HEK293 (cell line): ENCODE measurements around the gene KDM2B.

Experiments used
- CTCF ChIA-PET: fragments of 350-600 bp; formaldehyde crosslinking; extraction: SDS; loops from one replicate; lab custom pipeline; 2021; ENCODE audit warnings: antibody characterized with exemption; lab: Yijun Ruan, JAX
- POLR2A ChIA-PET: fragments of 300-600 bp; formaldehyde crosslinking; extraction: SDS; loops from one replicate; lab custom pipeline; 2020; ENCODE audit warnings: antibody characterized with exemption, inconsistent platforms; lab: Yijun Ruan, JAX
- H3K27ac ChIP-seq: fragments of 200-500 bp; sonication (Bioruptor generic); 2 replicates; pipeline ENCODE4 v1.5.1; 2014; ENCODE audit warnings: low read depth, low read length, control low read depth, inconsistent platforms; ENCODE audit errors: extremely low read depth
- H3K36me3 ChIP-seq, 2 experiments: fragments of 200-500 bp in 1 of 2; sonication (Bioruptor generic) in 1 of 2; 1 replicate in 1 of 2; 2 replicates in 1 of 2; pipeline ENCODE4 v1.5.1; 2014 to 2017; ENCODE audit warnings: inconsistent platforms in 2 of 2, low read length in 2 of 2; ENCODE audit not compliant: control insufficient read depth in 2 of 2, insufficient read depth in 1 of 2
- H3K4me1 ChIP-seq: fragments of 200-500 bp; sonication (Bioruptor generic); 2 replicates; pipeline ENCODE4 v1.5.1; 2014; ENCODE audit warnings: mild to moderate bottlenecking, low read length, inconsistent platforms; ENCODE audit not compliant: control insufficient read depth, insufficient read depth
- H3K4me3 ChIP-seq: 2 replicates; pipeline ENCODE4 v1.5.1; 2011; ENCODE audit warnings: low read depth, mild to moderate bottlenecking, control low read depth, low read length, moderate library complexity
- H3K9me3 ChIP-seq: fragments of 200-500 bp; sonication (Bioruptor generic); 2 replicates; pipeline ENCODE4 v1.5.1; 2014; ENCODE audit warnings: low read depth, low read length, inconsistent platforms; ENCODE audit not compliant: control insufficient read depth, insufficient read depth
- PRDM2 ChIP-seq: fragments of 450-650 bp; formaldehyde crosslinking; IDR thresholded peaks from 2 replicates; pipeline ENCODE4 v1.5.1; 2016; ENCODE audit warnings: missing biosample characterization, missing genetic modification characterization, borderline replicate concordance
- REPIN1 ChIP-seq: fragments of 450-650 bp; formaldehyde crosslinking; IDR thresholded peaks from 2 replicates; pipeline ENCODE4 v1.5.1; 2017; ENCODE audit warnings: missing biosample characterization, missing genetic modification characterization, low read depth
- ZBTB26 ChIP-seq: fragments of 450-650 bp; formaldehyde crosslinking; optimal IDR thresholded peaks from 2 replicates; pipeline ENCODE3; 2016; ENCODE audit warnings: missing biosample characterization, mild to moderate bottlenecking, missing genetic modification characterization
- ZFHX2 ChIP-seq: fragments of 450-650 bp; formaldehyde crosslinking; conservative IDR thresholded peaks from 2 replicates; pipeline ENCODE4 v1.5.1; 2016; ENCODE audit warnings: missing biosample characterization, missing genetic modification characterization
- ZIC2 ChIP-seq: fragments of 450-650 bp; formaldehyde crosslinking; IDR thresholded peaks from 2 replicates; pipeline ENCODE4 v1.5.1; 2016; ENCODE audit warnings: missing biosample characterization, missing genetic modification characterization
- ZNF114 ChIP-seq: fragments of 450-650 bp; formaldehyde crosslinking; IDR thresholded peaks from 2 replicates; pipeline ENCODE4 v1.5.0; 2017; ENCODE audit warnings: missing biosample characterization, missing genetic modification characterization
- ZNF184 ChIP-seq: fragments of 450-650 bp; IDR thresholded peaks from 2 replicates; pipeline ENCODE4 v1.5.1; 2018; ENCODE audit warnings: missing biosample characterization, mild to moderate bottlenecking, missing genetic modification characterization
- ZNF2 ChIP-seq: fragments of 450-650 bp; formaldehyde crosslinking; IDR thresholded peaks from 2 replicates; pipeline ENCODE4 v1.5.1; 2016; ENCODE audit warnings: missing biosample characterization, missing genetic modification characterization
- ZNF302 ChIP-seq: fragments of 450-650 bp; formaldehyde crosslinking; IDR thresholded peaks from 2 replicates; pipeline ENCODE4 v1.5.1; 2016; ENCODE audit warnings: missing biosample characterization, missing genetic modification characterization, low read depth
- ZNF324 ChIP-seq: fragments of 450-650 bp; formaldehyde crosslinking; IDR thresholded peaks from 2 replicates; pipeline ENCODE4 v1.5.1; 2016; ENCODE audit warnings: missing biosample characterization, missing genetic modification characterization
- ZNF416 ChIP-seq: fragments of 450-650 bp; formaldehyde crosslinking; IDR thresholded peaks from 2 replicates; pipeline ENCODE4 v1.5.1; 2016; ENCODE audit warnings: missing biosample characterization, missing genetic modification characterization
- ZNF529 ChIP-seq: fragments of 450-650 bp; formaldehyde crosslinking; IDR thresholded peaks from 2 replicates; pipeline ENCODE4 v1.5.1; 2017; ENCODE audit warnings: missing genetic modification characterization, missing biosample characterization; ENCODE audit not compliant: insufficient replicate concordance
- ZNF530 ChIP-seq: fragments of 450-650 bp; formaldehyde crosslinking; IDR thresholded peaks from 2 replicates; pipeline ENCODE4 v1.5.1; 2016; ENCODE audit warnings: low read depth, missing biosample characterization, missing genetic modification characterization
- ZNF560 ChIP-seq: fragments of 450-650 bp; formaldehyde crosslinking; IDR thresholded peaks from 2 replicates; pipeline ENCODE4 v1.5.1; 2017; ENCODE audit warnings: missing biosample characterization, missing genetic modification characterization, borderline replicate concordance
- ZNF596 ChIP-seq: fragments of 450-650 bp; IDR thresholded peaks from 2 replicates; pipeline ENCODE4 v1.5.0; 2018; ENCODE audit warnings: missing biosample characterization, mild to moderate bottlenecking, missing genetic modification characterization, moderate library complexity
- ZNF623 ChIP-seq: fragments of 450-650 bp; formaldehyde crosslinking; IDR thresholded peaks from 2 replicates; pipeline ENCODE4 v1.5.1; 2016; ENCODE audit warnings: missing biosample characterization, missing genetic modification characterization
- ZNF768 ChIP-seq: fragments of 450-650 bp; formaldehyde crosslinking; IDR thresholded peaks from 2 replicates; pipeline ENCODE4 v1.5.1; 2018; ENCODE audit warnings: missing biosample characterization, mild to moderate bottlenecking, missing genetic modification characterization
- ZSCAN5A ChIP-seq: fragments of 450-650 bp; formaldehyde crosslinking; IDR thresholded peaks from 2 replicates; pipeline ENCODE4 v1.5.1; 2016; ENCODE audit warnings: missing biosample characterization, missing genetic modification characterization

The KDM2B gene

GRCh38 chr12:121448771-121449315, 132.0 kb downstream of the KDM2B start:
- H3K4me1 ChIP-seq = no peaks in the 10 kb centered on the region
- TF ChIP-seq ZNF768 (tag by site-specific recombination) = no peak
- TF ChIP-seq ZIC2 (tag by site-specific recombination) = peak; percentile 54; the same call in 1 of the 2 replicates
- TF ChIP-seq ZNF623 (tag by site-specific recombination) = peak; percentile 60
- no peak for TF ChIP-seq ZFHX2 (tag by site-specific recombination)
- TF ChIP-seq, all 188 proteins: peak for 2
- no peaks in the 10 kb centered on the region for H3K9me3 ChIP-seq
- no peak overlapping the region for H3K27ac ChIP-seq
- CTCF ChIA-PET = interaction anchor here (0.6 to 1.2 kb wide), 3 partner anchors 46 to 233 kb away, joined by 3 to 4 read pairs (median 3); no protein-coding TSS in a partner anchor
- H3K36me3 ChIP-seq = peaks cover 5 to 28% of the 10 kb centered on the region in 2 experiments; a peak in 2 of 3 replicates
- H3K4me3 ChIP-seq = no peak overlapping the region
- POLR2A ChIA-PET = no interaction called here

- H3K27ac ChIP-seq = no peak overlapping the region
- CTCF ChIA-PET = interaction anchor here (0.6 to 1.3 kb wide), 4 partner anchors 15 to 112 kb away, joined by 3 to 9 read pairs (median 4); no protein-coding TSS in a partner anchor
- no peaks in the 10 kb centered on the region for H3K4me1 ChIP-seq
- H3K4me3 ChIP-seq = no peak overlapping the region
- H3K36me3 ChIP-seq = peaks cover 5 to 35% of the 10 kb centered on the region in 2 experiments; a peak in 2 of 3 replicates
- no peaks in the 10 kb centered on the region for H3K9me3 ChIP-seq
- TF ChIP-seq ZNF530 (tag by site-specific recombination) = no peak
- no peak for TF ChIP-seq ZNF114 (tag by site-specific recombination)
- no peak for TF ChIP-seq ZNF596 (tag by site-specific recombination)
- no peak for TF ChIP-seq ZNF184 (tag by site-specific recombination)
- TF ChIP-seq ZBTB26 = no peak
- TF ChIP-seq ZSCAN5A = no peak
- TF ChIP-seq REPIN1 (tag by site-specific recombination) = no peak
- TF ChIP-seq PRDM2 (tag by site-specific recombination) = no peak
- TF ChIP-seq ZNF324 = no peak
- no peak for TF ChIP-seq ZNF416 (tag by site-specific recombination)
- TF ChIP-seq ZNF2 (tag by site-specific recombination) = no peak
- TF ChIP-seq ZNF529 (tag by site-specific recombination) = no peak
- TF ChIP-seq ZNF560 (tag by site-specific recombination) = no peak
- TF ChIP-seq ZNF302 = no peak
- POLR2A ChIA-PET = interaction anchor here (0.6 kb wide), 1 partner anchor 133 kb away, joined by 4 read pairs; no protein-coding TSS in a partner anchor
Observed at GRCh38 chr12:121446750-121447149, 134.1 kb downstream of the KDM2B start.
